Kidney tubule cell (primary cell): Measurements from ENCODE around the gene FAM181B.

Experiments used
- DNase-seq: peaks from one replicate; pipeline ENCODE4 v3.0.0-alpha.2; 2018; ENCODE audit warnings: low spot score

FAM181B gene, protein sequence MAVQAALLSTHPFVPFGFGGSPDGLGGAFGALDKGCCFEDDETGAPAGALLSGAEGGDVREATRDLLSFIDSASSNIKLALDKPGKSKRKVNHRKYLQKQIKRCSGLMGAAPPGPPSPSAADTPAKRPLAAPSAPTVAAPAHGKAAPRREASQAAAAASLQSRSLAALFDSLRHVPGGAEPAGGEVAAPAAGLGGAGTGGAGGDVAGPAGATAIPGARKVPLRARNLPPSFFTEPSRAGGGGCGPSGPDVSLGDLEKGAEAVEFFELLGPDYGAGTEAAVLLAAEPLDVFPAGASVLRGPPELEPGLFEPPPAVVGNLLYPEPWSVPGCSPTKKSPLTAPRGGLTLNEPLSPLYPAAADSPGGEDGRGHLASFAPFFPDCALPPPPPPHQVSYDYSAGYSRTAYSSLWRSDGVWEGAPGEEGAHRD

DNA sequence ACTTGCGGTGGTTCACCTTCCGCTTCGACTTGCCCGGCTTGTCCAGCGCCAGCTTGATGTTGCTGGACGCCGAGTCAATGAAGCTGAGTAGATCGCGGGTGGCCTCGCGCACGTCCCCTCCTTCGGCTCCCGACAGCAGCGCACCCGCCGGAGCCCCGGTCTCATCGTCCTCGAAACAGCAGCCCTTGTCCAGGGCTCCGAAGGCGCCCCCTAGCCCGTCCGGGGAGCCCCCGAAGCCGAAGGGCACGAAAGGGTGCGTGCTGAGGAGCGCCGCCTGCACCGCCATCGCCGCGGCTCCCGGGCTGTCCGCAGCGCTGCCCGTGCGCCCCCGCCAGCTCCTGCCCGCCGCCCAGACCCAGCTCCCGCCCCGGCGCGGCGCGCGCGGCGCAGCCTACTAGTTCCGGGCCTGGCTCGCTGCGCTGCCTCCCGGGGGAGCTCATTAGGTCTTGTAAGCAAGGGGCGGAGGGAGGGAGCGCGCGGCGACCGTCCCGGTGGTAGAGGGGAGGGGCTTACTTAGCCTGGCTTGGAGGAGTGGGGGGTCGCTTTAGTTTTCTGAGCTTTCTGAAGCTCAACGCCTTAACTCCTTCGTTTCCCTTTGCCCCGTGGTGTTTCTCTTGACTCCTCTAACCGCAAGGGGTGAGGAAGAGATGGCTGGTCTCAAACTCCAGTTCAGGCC, at the start of gene FAM181B:
Gene FAM181B (minus strand): TSS at position 421 of the 676 bp plus-strand sequence. CDS start 135 bp downstream, at position 286.
- peak; percentile 31 for DNase-seq

DNA sequence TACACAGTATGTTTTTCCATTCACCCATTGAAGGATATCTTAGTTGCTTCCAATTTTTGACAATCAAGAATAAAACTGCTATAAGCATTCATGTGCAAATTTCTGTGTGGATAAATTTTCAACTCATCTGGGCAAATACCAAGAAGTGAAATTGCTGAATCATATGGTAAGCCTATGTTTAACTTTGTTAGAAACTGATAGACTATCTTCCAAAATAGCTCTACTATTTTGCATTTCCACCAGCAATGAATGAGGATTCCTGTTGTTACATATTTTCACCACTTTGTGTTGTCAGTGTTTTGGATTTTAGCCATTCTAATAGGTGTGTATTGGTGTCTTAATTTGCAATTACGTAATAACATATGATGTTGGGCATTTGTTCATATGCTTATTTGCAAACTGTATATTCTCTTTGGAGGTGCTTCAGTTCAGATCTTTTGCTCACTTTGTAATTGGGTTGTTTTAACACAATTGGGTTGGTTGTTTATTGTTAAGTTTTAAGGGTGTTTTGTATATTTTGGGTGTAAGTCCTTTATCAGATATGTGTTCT, 49.2 kb upstream of the FAM181B start:
- DNase-seq, result no peak

DNA sequence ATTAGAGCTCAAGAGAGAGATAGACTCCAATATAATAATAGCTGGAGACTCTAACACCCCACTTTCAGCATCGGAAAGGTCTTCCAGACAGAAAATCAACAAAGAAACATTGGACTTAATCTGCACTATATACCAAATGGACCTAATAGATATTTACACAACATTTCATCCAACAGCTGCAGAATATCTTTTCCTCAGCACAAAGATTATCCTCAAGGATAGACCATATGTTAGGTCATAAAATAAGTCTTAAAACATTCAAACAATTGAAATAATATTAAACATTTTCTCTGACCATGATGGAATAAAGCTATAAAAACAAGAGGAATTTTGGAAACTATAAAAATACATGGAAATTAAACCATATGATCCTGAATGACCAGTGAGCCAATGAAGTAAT, 45.1 kb upstream of the FAM181B start:
- no peak for DNase-seq

- peak; percentile 55 for DNase-seq
Observed at GRCh38 chr11:82776377-82776776, 42.7 kb upstream of the FAM181B start.

- DNase-seq, result peak; percentile 59
Observed at GRCh38 chr11:82775736-82776346, 42.2 kb upstream of the FAM181B start.

DNA sequence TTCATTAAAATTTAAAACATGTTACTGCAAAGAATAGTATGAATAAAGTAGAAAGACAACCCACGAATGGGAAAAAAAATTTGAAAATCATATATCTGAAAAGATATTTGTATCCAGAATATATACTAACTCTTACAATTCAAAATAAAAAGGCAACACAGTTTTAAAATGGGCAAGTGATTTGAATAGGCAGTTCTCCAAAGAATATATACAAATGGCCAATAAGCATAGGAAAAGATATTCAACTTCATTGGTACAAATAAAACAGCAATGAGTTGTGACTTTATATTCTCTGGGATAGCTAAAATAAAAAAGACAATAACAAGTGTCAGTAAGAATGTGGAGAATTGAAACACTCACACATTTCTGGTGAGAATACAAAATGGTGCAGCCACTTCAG, 41.6 kb upstream of the FAM181B start:
- no peak for DNase-seq

DNA sequence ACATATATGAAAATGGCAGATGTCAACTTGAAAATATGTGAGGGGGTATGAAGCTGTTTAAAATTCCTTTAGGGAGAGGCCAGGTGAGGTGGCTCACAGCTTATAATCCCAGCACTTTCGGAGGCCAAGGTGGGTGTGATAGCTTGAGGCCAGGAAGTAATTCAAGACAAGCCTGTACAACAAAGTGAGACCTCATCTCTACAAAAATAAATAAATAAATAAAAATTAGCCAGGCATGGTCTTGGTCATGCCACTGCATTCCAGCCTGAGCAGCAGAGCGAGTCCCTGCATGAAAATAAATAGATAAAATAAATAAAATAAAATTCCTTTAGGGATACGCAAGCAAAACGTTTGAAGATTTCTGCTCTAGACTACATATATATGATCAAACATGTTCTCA, 38.1 kb upstream of the FAM181B start:
- DNase-seq, result peak; percentile 40

- DNase-seq, result no peak
Observed at GRCh38 chr11:82767123-82767522, 33.5 kb upstream of the FAM181B start.

GRCh38 chr11:82765466-82766034, 31.9 kb upstream of the FAM181B start:
- DNase-seq, result no peak

GRCh38 chr11:82763167-82763566, 29.5 kb upstream of the FAM181B start:
- DNase-seq, result no peak

GRCh38 chr11:82759649-82760048, 26.0 kb upstream of the FAM181B start:
- no peak for DNase-seq

DNA sequence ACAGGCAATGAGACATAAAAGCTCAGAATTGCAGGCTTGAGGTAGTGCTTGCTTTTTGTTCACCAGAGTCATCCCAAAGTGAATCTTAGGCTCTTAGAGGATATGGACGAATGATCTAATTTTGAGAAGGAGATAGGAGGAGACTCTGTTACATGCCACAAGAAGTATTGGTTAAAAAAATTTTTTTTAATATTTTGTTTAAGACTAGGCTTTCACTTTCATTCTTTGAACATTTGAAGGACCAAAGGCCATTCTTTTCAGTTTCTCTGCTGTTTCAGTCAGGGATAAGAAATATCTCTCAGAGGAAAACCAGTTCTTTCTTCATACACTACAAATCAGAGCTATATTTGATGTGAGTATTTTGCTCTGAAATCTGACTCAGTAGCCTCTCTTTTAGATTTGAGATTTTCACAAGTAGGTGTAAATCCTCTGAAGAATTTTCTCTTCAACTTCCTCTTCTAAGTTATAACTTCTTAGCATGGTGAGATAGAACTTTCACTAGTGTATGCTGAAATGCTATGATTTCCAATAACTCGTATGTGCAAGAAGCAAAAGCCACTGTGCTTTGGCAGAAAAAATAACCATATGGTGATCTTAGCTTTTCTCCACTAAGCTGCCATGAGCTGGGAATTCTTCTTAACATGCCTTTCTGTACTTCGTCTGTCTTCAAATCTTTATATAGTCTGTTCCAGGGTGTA, 24.1 kb upstream of the FAM181B start:
- no peak for DNase-seq

- no peak for DNase-seq
Observed at GRCh38 chr11:82756765-82757639, 23.3 kb upstream of the FAM181B start.

DNA sequence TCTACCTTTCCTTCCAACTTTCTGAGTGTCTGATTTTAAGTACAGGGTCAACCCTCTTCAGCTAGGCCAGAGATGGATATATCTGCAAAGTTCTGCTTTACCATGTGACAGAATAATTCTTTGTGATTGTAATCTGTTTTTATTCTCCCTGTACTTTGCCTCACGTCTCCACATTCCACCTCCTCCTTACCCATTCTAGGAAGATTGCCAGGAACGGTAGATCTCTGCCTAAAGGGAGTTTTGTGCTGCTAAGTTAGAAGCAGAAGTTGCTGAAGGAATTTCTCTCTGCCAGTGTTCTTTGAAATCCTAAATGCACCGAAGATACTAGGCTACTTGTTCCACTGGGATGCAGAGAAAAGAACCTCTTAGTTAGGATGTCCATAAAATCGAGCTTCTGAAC, 20.7 kb upstream of the FAM181B start:
- DNase-seq, result no peak

GRCh38 chr11:82753921-82754320, 20.3 kb upstream of the FAM181B start:
- DNase-seq, result no peak

GRCh38 chr11:82752801-82753200, 19.1 kb upstream of the FAM181B start:
- DNase-seq, result no peak

DNA sequence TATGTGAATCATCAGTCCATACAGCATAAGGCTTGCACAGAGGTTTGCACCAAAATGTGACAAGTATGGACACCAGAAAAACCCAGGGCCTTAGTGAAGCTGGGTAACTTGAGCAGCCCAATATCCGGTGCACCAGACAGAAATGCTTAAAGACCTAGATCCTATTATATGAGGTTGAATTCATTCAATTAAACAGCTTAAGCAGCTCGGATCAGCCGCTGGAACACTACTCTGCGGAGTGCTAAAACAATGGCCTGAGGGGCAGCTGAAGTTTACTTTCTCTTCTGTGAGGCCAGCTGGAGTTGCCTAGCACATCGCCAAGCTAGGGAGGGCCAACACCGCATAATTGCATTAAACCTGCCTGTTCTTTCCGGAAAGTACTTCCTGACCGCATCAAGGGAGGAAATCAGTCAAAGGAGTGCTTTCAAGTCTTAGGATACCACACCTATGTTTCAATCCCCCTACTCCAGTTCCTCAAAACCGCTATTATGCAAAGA, 17.0 kb upstream of the FAM181B start:
- DNase-seq, result no peak

- DNase-seq, result peak; percentile 24
Observed at GRCh38 chr11:82747471-82747870, 13.8 kb upstream of the FAM181B start.

DNA sequence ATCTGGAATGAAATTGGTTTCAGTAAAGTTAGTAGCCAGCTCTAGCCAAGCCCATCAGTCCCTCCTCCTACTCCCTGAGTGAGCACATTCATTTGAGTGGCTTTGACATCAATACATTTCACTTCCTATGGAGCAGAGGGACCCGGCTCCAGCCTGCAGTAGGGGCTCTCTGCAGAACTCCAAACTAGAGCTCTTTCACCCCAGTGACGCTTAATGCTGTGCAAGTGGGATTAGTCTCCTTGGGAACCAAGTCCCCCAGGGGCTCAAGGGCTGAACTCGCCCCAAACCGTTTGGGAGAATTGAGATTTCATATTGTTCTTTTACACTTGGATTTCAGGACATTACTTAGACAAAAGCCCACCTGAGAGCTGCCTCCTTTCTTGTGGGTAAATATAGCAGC, 4.4 kb upstream of the FAM181B start:
- DNase-seq, result no peak

DNA sequence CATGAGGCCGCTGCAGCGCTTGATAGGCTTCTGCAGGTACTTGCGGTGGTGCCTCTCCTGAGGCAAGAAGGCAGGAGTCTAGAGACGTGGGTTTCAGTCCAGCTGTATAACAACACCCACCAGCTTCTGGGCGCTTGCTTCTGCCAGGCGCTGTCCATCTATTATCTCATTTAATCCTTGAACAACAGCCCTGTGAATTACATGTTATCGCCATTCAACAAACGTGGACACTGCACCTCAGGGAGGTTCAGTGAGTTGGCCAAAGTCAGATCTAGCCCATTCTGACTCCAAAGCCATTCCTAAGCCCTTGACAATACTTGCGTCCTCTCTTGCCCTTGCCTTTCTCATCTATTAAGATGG, 436 bp upstream of the FAM181B start:
- DNase-seq, result no peak
